ENCODE results near the gene GPR65. TPM values are rescaled to one million over a fixed set of nuclear protein-coding genes. Genes with fewer than 3 reads are reported as not detected.

The GPR65 gene
- total RNA-seq, result 0.99 TPM

GRCh38 chr14:88005050-88005481 is at the start of gene GPR65:
Gene GPR65 (plus strand): TSS chr14:88005135. CDS start chr14:88010848, 5,713 bp downstream.

GRCh38 chr14:87992718-87993628 is 12.0 kb upstream of the GPR65 start, which contains the start of gene GALC:
Gene GALC (minus strand): TSS chr14:87993182. CDS start chr14:87993164, 18 bp downstream.

Small RNAs within 50 kb of the gene (small RNA-seq; reads per million reads assigned to genes)
- not detected for gene RNU6-835P (ENCODE audit: low replicate concordance)

Other genes with a start within 250 kb of the GPR65 start
- 34.0 TPM for gene GALC, start 12.0 kb upstream of the GPR65 start, total RNA-seq

All from metanephros (tissue), 2 donors.